Keratinocyte (primary cell): Measurements from ENCODE around the gene RGS3.

Source experiments
- EZH2 ChIP-seq: IDR thresholded peaks from one replicate; pipeline ENCODE4 v1.6.1; 2012; ENCODE audit warnings: inconsistent platforms, mild to moderate bottlenecking, low read length, moderate library complexity
- TF ChIP-seq, protein P1 (sequence below), 3 experiments: IDR thresholded peaks in 1 of 3; conservative IDR thresholded peaks in 1 of 3; optimal IDR thresholded peaks in 1 of 3; 2 replicates in 2 of 3; 3 replicates in 1 of 3; pipeline versions ENCODE3 to v1.5.1; 2011; ENCODE audit warnings: low read length in 3 of 3, mild to moderate bottlenecking in 3 of 3, moderate library complexity in 2 of 3, control low read depth in 1 of 3, inconsistent platforms in 1 of 3; ENCODE audit not compliant: insufficient read depth in 2 of 3; ENCODE audit errors: extremely low read depth in 1 of 3

DNA sequence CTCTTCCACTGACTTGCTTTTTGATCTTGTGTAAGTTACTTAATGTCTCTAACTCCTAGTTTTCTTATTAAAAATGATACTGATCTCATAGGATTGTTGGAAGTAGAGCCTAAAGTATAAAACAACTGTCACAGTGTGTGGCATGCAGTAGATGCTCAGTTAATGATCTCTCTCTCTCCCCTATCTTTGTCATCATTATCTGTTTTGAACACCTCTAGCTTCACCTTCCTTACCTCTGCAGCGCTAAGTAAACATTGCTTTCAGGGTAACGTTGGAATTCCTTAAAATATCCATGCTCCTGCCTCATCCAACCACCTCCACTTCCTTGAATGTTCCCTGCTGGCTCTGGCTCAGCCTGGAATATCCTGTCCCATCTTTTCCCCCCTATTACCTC, 110.4 kb downstream of the RGS3 start:
- TF ChIP-seq, protein P1, sequence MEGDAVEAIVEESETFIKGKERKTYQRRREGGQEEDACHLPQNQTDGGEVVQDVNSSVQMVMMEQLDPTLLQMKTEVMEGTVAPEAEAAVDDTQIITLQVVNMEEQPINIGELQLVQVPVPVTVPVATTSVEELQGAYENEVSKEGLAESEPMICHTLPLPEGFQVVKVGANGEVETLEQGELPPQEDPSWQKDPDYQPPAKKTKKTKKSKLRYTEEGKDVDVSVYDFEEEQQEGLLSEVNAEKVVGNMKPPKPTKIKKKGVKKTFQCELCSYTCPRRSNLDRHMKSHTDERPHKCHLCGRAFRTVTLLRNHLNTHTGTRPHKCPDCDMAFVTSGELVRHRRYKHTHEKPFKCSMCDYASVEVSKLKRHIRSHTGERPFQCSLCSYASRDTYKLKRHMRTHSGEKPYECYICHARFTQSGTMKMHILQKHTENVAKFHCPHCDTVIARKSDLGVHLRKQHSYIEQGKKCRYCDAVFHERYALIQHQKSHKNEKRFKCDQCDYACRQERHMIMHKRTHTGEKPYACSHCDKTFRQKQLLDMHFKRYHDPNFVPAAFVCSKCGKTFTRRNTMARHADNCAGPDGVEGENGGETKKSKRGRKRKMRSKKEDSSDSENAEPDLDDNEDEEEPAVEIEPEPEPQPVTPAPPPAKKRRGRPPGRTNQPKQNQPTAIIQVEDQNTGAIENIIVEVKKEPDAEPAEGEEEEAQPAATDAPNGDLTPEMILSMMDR (optimal IDR thresholded peaks at IDR 0.05 in 1 of 3, IDR thresholded peaks at IDR 0.05 in 1 of 3, conservative IDR thresholded peaks at IDR 0.05 in 1 of 3; ENCODE audit: extremely low read depth in 1 of 3, insufficient read depth in 2 of 3, low read length in 3 of 3): no peak
- TF ChIP-seq EZH2: no peak
